ENCODE results near the gene GPX3.
A peak's percentile ranks its signal among the peaks of the same experiment; 100 is the strongest.

The GPX3 gene

GRCh38 chr5:151034422-151035379, 14.3 kb downstream of the GPX3 start:
- no peak for DNase-seq

GRCh38 chr5:151036556-151036955, 16.2 kb downstream of the GPX3 start:
- no peak for DNase-seq

- no peak for DNase-seq
These were observed 17.4 kb downstream of the GPX3 start for GRCh38 chr5:151037561-151038411.

GRCh38 chr5:151038412-151038745, 18.0 kb downstream of the GPX3 start:
- no peak for DNase-seq

- peak; percentile 67 for DNase-seq
These were observed 18.4 kb downstream of the GPX3 start for GRCh38 chr5:151038801-151039238.

GRCh38 chr5:151039665-151040064, 19.3 kb downstream of the GPX3 start:
- DNase-seq, result no peak

- DNase-seq, result no peak
These were observed 19.9 kb downstream of the GPX3 start for GRCh38 chr5:151040211-151040747.

- no peak for DNase-seq
These were observed 21.3 kb downstream of the GPX3 start for GRCh38 chr5:151041577-151042268.

GRCh38 chr5:151042453-151043093, 22.2 kb downstream of the GPX3 start:
- no peak for DNase-seq

- peak; percentile 69 for DNase-seq
These were observed 27.5 kb downstream of the GPX3 start for GRCh38 chr5:151047814-151048425.

- no peak for DNase-seq
These were observed 28.1 kb downstream of the GPX3 start for GRCh38 chr5:151048526-151048925.

- DNase-seq, result peak; percentile 87
These were observed 30.9 kb downstream of the GPX3 start for GRCh38 chr5:151051066-151051930.

GRCh38 chr5:151051931-151052608, 31.7 kb downstream of the GPX3 start:
- DNase-seq, result no peak

- no peak for DNase-seq
These were observed 32.4 kb downstream of the GPX3 start for GRCh38 chr5:151052836-151053235.

GRCh38 chr5:151053796-151054462, 33.5 kb downstream of the GPX3 start:
- no peak for DNase-seq

GRCh38 chr5:151054709-151055108, 34.3 kb downstream of the GPX3 start:
- DNase-seq, result no peak

- no peak for DNase-seq
These were observed 34.9 kb downstream of the GPX3 start for GRCh38 chr5:151055336-151055735.

GRCh38 chr5:151056379-151057325, 36.3 kb downstream of the GPX3 start:
- no peak for DNase-seq
